Fibroblast of gingiva (primary cell): ENCODE measurements around the gene ZNF322.

Source experiments
- DNase-seq: peaks from one replicate; pipeline ENCODE4 v3.0.0-alpha.2; 2011; ENCODE audit warnings: low read depth

ZNF322 gene

GRCh38 chr6:26588965-26589364, 70.6 kb downstream of the ZNF322 start:
- DNase-seq = no peak
